Measurements from ENCODE around the gene PROK1.

- TF ChIP-seq CTCF (IDR thresholded peaks at IDR 0.05; ENCODE audit: borderline replicate concordance, extremely low read depth, low read length, poor library complexity, severe bottlenecking): no peak
- no peak for TF ChIP-seq EZH2 (IDR thresholded peaks at IDR 0.05; ENCODE audit: borderline replicate concordance, low read depth, low read length, severe bottlenecking)
Measured at GRCh38 chr1:110504226-110504625, 53.3 kb downstream of the PROK1 start.
